Stimulated activated CD4-positive, alpha-beta T cell treated with anti-CD3 and anti-CD28 coated beads, Interleukin-15, amount 100 ng/mL, for 1 hour (primary cell): ENCODE data around the gene COASY.
A peak's percentile ranks its signal among the peaks of the same experiment; 100 is the strongest.

Experiments used
- DNase-seq, 2 donors: peaks; one replicate each; pipeline ENCODE4 v3.0.0-alpha.2; 2020; ENCODE audit warnings: low read depth in 1 of 2, low spot score in 1 of 2

The COASY gene

DNA sequence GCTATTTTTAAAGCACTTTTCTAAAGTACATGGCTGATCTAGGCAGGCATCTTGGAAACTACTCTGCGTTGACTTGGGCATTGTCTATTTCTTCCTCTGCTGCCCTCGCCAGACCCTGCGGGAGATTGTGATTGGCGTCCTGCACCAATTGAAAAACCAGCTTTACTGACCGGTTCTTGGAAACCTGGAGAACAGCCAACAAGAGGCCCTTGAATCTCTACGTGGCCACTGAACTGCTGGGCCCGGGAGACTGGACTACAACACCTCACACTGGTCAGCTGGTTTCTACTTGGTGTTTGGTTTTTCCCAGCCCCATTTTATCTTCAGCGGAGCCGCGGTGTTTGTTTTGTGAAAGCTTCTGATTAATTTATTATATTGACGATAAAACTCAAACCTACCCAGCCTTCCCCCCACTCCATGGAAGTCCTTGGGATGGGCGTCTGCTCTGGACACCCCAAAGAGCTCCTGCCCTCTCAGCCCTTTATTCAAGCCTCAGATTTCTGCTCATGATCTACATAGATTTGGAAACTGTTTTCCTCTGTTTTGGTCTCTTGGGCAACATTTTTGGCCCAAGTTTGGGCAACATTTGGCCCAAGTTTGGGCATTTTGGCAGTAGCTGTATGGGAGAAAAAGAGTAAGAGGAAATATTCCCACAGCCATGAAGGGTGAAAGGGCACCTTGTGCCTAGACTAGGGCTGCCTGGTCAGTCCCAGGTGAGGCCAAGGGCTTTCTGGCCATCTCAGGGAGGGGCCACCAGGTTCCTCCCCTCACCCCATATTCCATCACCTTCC lies 9.7 kb downstream of the COASY start:
- DNase-seq, result no peak

DNA sequence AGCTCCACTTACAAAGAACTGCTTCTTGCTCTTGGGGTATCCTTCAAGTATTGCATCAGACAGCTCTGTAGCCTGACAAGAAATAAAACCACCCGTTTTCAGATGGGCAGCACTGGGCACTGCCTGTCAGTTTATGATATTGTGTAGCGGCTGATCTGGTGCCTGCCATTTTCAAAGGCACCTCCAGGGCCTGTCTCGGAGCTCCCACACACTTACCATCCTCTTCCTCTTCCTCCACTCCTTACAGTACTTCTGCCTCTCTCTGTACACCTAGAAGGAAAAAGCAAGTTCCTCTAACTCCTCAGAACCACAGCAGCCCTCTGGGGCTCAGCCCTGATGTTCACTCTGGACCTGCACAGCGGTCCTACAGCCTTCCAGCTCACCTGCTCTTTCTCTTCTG lies 11.1 kb downstream of the COASY start:
- no peak for DNase-seq

DNA sequence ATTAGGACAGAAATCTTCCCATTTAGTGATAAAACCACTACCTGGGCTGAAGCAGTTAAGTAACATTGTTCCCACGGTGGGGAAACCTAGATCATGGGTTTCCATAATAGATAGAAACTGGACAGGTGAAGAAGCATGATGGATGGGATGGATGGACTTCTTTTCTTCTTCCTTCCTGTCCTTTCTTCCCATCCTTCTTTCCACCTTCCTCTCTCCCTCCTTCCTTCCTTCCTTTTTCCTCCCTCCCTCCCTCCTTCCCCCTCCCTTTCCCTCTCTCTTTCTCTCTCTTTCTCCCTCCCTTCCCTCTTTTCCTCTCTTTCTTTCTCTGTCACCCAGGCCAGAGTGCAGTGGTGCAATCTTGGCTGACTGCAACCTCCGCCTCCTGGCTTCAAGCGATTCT lies 12.5 kb downstream of the COASY start:
- DNase-seq, result no peak

DNA sequence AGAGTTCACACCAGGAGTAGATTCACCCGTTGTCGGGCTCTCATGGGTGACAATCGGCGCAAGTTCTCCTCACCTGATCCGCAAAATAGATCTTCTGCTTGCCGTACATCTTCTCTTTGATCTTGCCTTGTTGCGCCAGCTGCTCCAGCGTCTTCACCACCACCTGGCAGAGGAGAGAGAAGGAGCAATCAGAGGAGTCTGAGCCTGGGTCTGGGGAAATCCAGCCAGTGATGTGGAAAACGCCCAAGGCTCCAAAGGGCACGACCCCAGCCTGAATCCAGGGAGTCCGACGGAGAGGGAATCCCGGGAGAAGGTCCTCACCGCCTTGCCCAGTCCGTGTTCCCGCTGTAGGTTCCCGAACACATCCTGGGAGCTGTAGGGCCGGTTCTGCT lies 15.2 kb downstream of the COASY start:
- no peak for DNase-seq

DNA sequence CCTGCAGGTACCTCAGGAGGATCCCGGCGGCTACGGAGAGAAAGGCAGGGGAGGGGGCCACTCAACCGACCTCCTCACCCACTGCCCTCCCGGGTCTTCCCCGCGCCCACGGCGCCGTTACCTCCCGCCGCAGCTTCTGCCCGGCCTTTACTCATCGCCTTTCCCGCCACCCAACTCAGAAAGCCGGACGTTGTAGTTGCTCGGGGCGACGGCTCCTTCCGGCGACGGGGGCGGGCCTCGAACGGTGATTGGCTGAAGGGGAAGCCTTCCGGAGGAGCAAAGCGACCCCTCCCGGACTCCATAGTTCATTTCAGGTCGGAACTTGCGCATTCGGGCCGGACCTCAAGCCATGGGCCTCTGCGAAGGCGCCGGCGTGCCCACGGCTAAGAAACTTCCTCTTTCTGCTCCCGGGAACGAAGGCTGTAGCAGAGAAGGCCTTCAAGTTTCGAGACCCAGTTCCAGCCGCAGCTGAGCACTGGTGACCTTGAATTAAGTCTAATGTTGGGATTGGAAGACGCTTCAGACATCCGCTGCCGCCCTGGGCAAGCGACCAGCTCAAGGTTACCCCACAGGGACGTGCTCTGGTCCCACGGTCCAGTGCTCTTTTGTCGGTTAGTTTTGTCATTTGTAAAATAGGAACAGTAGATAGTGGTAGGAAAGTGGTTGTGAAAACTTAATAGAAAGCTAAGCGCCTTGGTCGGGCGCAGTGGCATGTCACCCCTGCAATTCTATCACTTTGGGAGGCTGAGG lies 15.8 kb downstream of the COASY start, which contains the start of gene PSMC3IP:
Gene PSMC3IP, minus strand, starts transcription at position 198 of the 750 bp plus-strand sequence. Its CDS starts 43 bp downstream, at position 155.
- peak; percentile 79 to 89 for DNase-seq

DNA sequence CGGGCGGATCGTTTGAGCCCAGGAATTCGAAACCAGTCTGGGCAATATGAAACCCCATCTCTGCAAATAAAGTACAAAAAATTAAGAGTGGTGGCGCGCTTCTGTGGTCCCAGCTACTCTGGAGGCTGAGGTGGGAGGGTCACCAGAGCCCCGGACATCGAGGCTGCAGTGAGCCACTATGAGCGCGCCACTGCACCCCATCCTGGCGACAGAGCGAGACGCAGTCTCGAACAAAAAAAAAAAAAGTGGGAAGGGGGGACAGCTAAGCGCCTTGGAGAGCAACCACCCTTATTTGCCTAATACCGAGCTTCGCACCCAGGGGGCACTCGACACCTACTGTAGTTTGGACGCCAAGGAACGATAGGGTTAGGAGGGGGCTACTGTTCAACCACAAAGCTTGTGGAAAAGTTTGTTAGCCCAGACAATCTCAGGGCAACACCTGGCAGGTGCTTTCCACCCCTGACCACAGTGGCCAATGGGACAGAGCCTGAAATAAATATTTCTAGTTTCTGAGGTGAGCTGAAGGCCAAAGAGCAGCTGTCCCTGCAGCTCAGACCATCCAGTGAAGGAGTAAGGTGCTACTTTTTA lies 16.4 kb downstream of the COASY start:
- DNase-seq, result peak; percentile 27 to 62

DNA sequence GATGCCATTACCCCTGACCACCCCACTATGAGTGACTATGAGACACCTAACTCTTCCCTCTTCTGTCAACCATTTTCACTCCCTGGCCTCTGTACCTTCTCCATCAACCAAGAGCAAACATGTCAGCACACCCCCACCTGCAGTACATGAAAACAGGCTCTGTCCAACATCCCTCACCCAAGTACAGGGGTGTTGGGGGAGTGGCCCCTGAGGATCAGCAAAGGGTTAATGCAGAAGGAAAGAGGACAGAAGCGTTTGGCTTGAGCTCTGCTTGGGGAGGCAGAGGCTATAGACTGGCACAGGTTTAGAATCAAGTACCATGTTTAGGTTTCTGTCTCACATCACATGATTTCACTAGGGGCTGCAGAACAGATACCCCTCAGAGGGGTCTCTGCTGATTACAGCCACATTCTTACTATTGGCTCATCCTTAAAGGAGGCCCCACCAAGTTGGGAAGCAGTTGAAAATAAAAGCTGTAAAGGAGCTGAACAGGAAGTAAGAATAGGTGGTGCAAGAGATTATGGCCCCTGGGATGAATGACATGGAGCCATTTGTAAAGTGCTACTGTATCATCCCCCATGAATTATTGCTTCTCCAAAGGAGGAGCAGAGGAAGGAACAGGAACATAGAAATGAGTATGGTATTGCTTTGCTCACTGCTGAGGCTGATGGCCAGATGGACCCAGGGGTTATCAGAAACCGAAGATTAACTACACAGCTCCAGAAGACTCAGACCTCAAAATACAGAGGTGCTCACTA lies 18.0 kb downstream of the COASY start:
- DNase-seq, result no peak

DNA sequence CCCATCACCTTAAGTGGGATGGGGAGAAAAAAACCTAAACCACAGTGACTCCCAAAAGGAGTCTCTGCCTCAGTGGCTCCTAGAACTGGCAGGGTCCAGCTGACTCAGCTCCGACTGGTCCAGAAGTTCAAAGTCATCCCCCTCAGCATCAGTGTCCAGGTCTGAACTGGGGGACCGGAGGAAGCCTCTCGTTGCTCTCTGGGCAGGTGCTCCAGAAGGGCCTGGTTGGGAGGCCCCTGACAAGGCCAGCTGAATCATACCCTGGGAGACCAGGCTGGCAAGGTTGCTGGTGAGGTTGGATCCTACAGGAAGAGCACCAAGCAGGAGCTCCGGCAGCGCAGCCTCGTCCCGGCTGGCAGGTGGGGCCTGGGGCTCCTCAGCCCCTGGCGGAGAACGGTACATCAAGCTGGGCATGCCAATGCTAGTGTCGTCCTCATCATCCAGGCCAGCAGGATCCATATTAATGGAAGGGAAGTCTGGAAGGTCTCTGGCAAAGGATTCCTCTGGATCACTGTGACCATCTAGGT lies 19.9 kb downstream of the COASY start:
- DNase-seq, result no peak

DNA sequence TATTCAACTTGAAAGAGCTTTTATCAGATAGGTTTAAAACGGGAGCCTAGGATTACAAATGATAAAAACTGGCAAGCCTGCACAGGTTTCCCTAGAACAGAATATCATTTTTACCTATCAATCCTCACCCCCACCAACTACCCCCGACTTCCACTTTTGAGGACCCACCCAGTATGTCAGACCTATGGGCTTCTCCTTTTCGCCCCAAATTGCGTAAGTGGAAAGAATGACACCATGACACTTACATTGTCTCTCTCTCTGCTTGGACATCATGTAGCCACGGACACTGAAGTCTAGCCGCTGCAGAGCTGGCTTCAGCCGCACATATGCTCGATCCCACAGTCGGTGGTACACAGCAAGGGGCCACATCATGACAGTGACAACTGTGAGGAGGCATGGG lies 22.9 kb downstream of the COASY start:
- no peak for DNase-seq

DNA sequence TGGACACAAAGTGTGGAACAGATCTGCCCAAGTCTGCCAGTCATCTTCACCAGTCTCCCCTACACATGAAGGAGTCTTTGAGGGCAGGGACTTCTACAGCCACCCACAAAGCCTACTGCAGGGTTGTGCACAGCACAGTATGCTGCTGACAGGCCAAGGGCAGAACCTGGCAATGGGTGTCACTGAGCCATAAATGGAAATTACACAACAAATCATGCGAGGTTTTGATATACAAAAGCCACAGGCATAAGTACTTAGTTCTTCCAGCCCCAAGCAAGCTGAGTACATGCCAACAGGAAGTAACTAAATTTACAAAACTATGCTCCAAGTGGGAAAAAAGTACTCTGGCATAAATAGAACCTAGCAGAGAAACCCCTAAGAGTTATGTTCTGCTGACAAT lies 23.4 kb downstream of the COASY start:
- DNase-seq, result no peak

DNA sequence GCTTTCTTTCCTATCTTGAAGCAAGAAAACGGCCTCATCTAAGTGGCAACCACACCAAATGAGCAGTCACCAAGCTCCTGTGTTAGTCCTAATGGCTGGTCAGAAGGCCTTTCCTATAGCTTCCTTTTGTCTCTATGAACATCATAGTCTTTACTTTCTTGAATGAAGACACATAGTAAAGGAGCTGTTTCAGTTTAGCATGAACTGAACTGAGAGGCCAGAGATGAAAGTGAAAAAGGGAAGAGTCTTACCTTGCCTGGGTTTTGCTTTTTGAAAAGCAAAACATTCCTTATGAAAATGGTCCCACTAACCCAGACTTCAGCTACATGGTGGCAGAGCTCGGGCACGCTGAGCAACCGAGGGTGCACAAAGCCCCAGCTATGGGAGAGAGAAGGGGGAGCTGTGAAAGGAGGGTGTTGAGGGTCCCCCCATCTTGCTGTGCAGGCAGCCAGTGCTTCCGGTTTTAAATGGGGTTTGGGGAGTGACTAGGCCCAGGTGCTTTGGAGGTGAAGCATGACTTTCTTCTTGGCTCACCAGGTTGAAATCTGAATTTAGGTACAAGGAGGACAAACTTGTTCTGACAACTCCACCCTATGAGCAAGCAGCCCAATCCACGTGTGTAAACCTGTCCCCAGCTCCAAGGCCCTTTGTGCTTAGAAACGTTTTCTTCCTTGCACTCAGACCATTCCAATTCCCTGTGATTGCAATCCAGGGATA lies 24.7 kb downstream of the COASY start:
- no peak for DNase-seq

DNA sequence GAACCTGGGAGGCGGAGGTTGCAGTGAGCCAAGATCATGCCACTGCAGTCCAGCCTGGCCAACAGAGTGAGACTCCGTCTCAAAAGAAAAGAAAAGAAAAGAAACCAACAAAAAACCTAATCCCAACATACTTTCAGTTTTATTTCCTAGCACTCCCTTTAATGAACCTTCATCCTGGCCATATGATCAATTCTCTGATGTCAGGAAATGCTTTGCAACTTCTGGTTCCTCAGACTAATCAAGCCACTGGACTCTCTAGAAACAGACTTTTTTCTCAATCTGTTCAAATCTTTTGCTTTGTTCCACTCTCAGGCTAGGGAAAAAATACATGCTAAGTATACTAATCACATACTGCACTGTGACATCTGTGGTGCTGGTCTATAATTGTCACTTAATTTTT lies 28.9 kb downstream of the COASY start:
- DNase-seq, result no peak

DNA sequence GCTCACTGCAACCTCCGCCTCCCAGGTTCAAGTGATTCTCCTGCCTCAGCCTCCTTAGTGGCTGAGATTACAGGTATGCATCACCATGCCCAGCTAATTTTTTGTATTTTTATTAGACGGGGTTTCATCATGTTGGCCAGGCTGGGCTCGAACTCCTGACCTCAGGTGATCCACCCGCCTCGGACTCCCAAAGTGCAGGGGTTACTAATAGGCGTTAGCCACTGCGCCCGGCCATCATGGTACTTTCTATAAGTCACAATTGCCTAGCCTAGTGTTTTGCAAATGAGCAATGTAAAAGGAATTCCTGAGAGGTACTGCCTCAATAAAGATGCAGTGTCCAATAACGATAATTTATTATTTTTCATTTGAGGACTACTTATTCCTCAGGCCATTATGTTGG lies 29.5 kb downstream of the COASY start:
- DNase-seq, result no peak

DNA sequence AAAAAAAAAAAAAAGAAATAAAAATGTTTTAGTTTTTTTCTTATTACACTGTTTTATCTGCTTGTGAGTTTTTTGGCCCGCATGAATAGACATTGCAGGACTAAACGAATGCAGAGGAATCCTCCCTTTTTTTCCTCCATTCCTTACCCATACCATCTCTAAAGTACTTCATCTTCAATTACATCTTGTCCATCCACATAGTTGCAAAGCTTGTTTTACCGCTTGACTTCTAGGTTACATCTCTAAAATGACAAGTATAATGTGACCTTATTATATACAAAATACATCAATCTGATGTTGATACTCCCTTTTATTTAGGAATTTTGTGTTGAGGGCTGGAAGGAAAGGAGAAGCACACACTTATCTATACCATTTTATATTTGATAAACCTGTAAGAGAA lies 34.4 kb downstream of the COASY start:
- no peak for DNase-seq

DNA sequence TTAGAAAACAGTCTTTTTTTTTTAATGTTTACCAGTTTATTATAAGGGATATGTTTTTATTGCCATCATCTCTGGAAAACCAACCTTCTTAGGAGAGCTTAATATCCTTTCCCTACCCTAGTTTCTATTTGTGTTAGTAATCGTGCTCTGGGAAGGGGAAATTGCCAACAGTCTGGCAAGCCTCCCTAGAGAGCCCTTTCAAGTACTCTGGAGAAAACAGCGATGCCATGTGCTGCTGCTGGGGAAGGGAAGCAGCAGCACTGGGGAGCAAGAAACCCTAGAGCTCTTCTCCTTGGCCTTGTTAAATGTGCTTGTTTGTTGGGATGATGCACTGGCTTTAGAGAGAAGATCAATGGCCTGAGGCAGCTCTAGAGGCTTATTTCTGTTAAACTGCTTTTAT lies 37.0 kb downstream of the COASY start:
- no peak for DNase-seq

DNA sequence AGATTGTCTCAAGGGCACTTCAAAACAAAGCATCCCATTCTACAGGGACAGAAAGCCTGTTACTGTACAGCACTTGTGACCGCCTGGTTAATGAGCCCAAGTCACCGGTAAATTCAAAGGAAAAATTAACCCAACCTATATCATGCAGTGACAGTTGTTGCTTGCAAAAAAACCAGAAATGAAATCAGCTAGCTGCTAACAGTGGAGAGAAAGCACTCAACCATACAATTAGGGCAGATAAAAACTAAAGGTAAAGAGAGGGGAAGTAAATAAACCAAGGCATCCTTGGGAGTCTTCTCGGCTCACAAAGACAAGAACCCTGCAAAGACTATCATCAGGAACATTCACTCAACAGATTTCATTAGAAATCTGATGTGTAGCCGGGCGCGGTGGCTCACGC lies 41.4 kb downstream of the COASY start:
- no peak for DNase-seq

DNA sequence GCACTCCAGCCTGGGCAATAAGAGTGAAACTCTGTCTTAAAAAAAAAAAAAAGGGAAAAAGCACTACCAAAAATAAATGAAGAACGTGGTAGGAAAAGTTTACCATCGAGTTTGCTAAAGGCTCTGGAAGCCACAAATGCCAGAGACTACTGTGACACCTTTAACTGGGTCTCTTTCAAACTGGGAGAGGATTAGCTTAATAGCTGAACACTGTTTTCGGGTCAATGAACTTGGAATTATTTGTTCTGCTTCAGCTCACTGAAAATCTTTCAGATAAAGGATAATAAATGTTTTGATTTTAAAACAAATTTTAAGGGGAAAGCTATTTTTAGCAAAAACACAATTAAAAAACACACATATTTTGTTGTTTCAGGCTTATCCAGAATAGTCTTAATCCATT lies 45.8 kb downstream of the COASY start:
- DNase-seq, result no peak

DNA sequence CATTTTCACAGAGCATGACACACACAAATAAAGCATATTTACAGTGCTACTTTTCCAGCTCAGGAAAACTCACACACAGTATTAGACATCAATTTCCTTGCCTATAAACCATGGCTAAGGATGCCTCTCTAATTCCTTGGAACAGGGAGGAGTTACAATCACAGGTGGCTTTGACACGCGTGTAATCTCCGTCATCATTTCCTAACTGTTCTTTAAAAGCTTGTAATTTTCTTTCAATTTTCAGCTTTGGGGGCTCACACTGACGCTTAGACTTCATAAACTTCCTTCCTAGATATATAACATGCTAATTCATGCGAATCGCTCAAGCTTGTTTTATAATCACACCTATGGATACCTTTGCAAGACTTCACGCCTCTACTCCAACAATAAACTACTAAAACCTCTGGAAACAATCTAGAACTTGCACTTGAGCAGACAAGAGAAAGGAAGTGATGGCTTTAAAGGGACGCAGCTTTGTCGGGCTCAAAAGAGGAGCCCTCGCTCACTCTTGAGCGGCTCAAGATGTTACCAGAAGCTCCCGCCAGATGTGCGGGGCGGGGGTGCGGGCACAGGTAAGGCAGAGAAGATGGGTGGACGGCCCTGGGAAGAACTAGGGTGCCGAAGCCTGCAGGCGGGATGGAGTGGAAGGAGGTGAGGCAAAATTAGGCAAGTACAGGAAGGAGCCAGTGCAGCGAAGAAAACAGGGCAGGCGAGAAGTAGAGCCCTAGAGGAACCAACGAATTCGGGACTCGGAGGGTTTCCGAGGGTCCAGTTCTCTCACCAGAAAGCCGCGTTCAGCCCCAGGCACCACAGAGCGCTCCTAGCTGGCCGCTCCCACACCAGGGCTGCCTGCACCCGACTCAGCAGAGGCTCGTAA lies 46.6 kb downstream of the COASY start:
- no peak for DNase-seq

DNA sequence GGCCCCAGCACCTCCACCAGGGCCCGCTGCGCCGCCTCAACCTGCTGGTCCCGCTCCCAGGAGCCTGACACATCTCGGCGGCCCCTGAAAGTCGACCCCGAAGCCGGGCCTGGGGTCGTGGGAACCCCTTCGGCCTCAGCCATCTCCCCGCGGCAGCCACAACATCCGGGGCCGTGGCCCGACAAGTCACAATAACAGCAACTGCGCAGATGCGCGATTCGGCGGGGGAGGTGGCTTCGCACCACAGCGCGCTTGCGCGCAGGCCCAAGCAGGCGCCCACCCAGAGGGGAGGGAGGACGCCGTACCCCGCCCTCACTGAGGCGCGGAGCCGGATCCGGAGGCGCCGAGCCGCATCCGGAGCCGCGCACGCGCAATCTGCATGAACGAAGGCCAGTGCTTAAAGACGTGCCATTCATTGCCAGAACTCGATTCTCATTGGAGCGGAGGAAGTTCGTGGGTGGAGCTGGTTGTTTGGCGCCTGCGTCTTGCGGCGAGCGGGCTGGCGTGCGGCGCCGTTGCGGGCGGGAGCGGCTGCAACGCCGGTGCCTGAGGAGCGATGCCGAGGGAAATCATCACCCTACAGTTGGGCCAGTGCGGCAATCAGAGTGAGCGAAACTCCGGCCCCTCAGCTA lies 47.4 kb downstream of the COASY start, which contains the start of the genes RETREG3 and TUBG1:
Gene RETREG3, minus strand, starts transcription at position 193 of the 632 bp plus-strand sequence. Its CDS starts 50 bp downstream, at position 143.
Gene TUBG1, plus strand, starts transcription at position 502 of the 632 bp plus-strand sequence. Its CDS starts 55 bp downstream, at position 557.
- peak; percentile 98 to 99 for DNase-seq
